ENCODE data around the gene CTNNAL1.

GRCh38 chr9:108905494-108905893 is 107.8 kb downstream of the CTNNAL1 start:
- TF ChIP-seq COPS2 (conservative IDR thresholded peaks at IDR 0.05) (no peak), CEBPZ (IDR thresholded peaks at IDR 0.05; ENCODE audit: borderline replicate concordance, low read depth, low read length) (no peak)
